SJCRH30 (cell line): ENCODE results near the gene EYA2. TPM values are rescaled to one million over a fixed set of nuclear protein-coding genes. Genes with fewer than 3 reads are reported as not detected.

Experiments used
- DNase-seq, 2 experiments: peaks; one replicate each; pipeline ENCODE4 v3.0.0-alpha.2; 2015 to 2020
- H3K27ac ChIP-seq: fragments of 250-450 bp; sonication (Bioruptor Pico); 2 replicates; pipeline ENCODE4 v1.5.1; 2020; ENCODE audit warnings: mild to moderate bottlenecking, moderate library complexity
- H3K27me3 ChIP-seq: fragments of 250-450 bp; sonication (Bioruptor Pico); 2 replicates; pipeline ENCODE4 v1.5.1; 2020; ENCODE audit warnings: mild to moderate bottlenecking, moderate library complexity
- H3K36me3 ChIP-seq: fragments of 250-450 bp; sonication (Bioruptor Pico); 2 replicates; pipeline ENCODE4 v1.5.1; 2020; ENCODE audit warnings: mild to moderate bottlenecking, moderate library complexity
- H3K4me1 ChIP-seq: fragments of 250-450 bp; sonication (Bioruptor Pico); 2 replicates; pipeline ENCODE4 v1.5.1; 2020; ENCODE audit warnings: mild to moderate bottlenecking, moderate library complexity
- H3K4me3 ChIP-seq: fragments of 250-450 bp; sonication (Bioruptor Pico); 2 replicates; pipeline ENCODE4 v1.5.1; 2020; ENCODE audit warnings: mild to moderate bottlenecking, moderate library complexity
- H3K9me3 ChIP-seq: fragments of 250-450 bp; sonication (Bioruptor Pico); replicated peaks from 2 replicates; pipeline ENCODE4 v1.5.1; 2020; ENCODE audit warnings: mild to moderate bottlenecking, moderate library complexity
- total RNA-seq: library from RNA; depleted of rRNA; stranded (reverse); fragments of >200 nt; shearing (Covaris generic); gene quantifications from 2 replicates; pipeline ENCODE4 v1.2.3, GENCODE V29; 2014

Gene EYA2
- total RNA-seq, 1 experiment from 2014 or later: 63.2 TPM

DNA sequence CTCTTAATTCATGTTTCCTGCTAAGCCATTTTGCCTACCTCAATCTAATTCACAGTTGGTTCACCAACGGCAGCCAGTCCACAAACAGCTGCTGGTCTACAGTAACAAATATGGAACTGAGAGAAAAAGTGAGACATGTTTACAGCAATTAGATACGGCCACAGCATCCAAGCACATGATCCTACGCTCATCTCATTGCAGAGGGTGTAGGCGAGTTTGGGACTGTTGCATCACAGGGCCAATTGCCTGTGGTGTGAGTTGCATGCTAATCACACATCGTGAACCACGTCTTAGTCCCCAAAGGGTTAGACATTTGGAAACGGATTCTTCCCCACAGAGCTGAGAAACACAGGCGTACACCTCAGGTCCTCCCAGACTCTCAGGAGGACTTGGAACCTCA, 166.9 kb downstream of the EYA2 start:
- DNase-seq: peak; percentile 95 to 99
- Histone ChIP-seq H3K27ac (peak overlapping the region; percentile 100), H3K9me3 (no peaks in the 10 kb centered on the region), H3K36me3 (peaks cover 4% of the 10 kb centered on the region), H3K4me1 (peaks cover 38% of the 10 kb centered on the region), H3K27me3 (no peaks in the 10 kb centered on the region), H3K4me3 (peak overlapping the region; percentile 15)

DNA sequence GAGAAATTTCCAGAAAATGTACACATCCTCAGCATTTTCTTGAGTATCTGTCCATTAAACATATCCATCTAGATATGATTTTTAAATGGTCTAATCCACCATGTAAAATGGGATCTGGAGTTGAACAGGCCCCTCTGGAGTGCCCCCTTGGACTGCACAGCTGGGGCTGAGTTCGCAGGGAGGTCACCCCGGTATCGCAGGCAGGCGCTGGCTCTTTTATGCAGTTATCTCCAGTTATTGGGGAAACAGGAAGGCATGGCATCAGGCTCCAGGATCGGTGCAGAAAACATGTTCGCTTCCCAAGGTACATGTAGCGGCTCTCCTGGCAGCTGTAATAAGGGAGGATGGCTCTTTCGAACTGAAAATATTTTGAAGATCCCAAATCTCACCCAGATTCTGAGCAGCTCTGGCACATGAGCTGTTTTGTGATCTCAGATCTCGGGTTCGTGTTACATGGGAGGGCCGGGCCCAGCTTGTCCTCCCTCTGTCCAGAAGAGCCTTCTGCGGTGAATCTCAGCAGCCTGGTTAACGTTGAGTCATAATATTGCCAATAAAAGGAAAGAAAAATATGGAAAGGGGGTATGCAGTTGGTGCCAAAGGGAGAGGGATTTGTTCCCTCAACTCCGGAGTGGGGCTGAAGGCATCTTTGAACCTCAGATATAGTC, 167.7 kb downstream of the EYA2 start:
- H3K4me1 ChIP-seq: peaks cover 45% of the 10 kb centered on the region
- H3K27ac ChIP-seq: peak overlapping the region; percentile 100
- no peaks in the 10 kb centered on the region for H3K9me3 ChIP-seq
- DNase-seq: peak; percentile 92 to 94
- H3K27me3 ChIP-seq: no peaks in the 10 kb centered on the region
- H3K4me3 ChIP-seq: peak overlapping the region; percentile 15
- peaks cover 4% of the 10 kb centered on the region for H3K36me3 ChIP-seq

DNA sequence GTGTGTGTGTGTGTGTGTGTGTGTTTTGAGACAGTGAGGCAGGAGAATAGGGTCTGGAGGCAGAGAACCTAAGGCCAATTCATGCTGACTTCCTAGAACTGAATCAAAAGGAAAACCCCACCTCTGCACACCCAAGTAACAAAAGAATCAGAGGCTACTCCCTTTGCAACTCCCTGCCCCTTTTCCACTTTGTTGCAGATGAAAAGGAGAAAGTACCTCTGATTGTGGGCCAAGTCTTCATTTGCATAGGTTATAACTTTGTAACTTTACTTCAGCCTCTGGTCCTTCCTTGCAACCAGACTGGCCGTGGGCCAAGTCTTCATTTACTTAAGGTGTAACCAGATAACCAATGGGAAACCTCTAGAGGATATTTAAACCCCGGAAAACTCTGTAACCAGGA, 168.8 kb downstream of the EYA2 start:
- peaks cover 9% of the 10 kb centered on the region for H3K9me3 ChIP-seq
- peak; percentile 33 to 63 for DNase-seq
- H3K36me3 ChIP-seq: peaks cover 9% of the 10 kb centered on the region
- peaks cover 48% of the 10 kb centered on the region for H3K4me1 ChIP-seq
- H3K27me3 ChIP-seq: no peaks in the 10 kb centered on the region
- no peak overlapping the region for H3K4me3 ChIP-seq
- H3K27ac ChIP-seq: peak overlapping the region; percentile 100

DNA sequence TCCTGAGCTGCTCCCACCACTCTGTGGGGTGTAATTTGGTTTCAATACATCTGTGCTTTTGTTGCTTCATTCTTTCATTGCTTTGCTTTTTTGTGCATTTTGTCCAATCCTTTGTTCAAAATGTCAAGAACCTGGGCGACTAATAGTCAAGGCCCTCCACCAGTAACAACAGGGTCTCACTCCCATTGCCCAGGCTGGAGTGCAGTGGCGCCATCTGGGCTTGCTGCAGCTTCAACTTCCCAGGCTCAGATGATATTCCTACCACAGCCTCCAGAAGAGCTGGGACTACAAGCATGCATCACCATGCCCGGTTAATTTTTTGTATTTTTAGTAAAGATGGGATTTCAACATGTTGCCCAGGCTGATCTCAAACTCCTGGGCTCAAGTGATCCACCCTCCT, 169.2 kb downstream of the EYA2 start:
- H3K27ac ChIP-seq: no peak overlapping the region; the same call in 1 of the 2 replicates
- no peak for DNase-seq
- peaks cover 48% of the 10 kb centered on the region for H3K4me1 ChIP-seq
- peaks cover 13% of the 10 kb centered on the region for H3K9me3 ChIP-seq
- no peak overlapping the region for H3K4me3 ChIP-seq
- peaks cover 12% of the 10 kb centered on the region for H3K36me3 ChIP-seq
- no peaks in the 10 kb centered on the region for H3K27me3 ChIP-seq

DNA sequence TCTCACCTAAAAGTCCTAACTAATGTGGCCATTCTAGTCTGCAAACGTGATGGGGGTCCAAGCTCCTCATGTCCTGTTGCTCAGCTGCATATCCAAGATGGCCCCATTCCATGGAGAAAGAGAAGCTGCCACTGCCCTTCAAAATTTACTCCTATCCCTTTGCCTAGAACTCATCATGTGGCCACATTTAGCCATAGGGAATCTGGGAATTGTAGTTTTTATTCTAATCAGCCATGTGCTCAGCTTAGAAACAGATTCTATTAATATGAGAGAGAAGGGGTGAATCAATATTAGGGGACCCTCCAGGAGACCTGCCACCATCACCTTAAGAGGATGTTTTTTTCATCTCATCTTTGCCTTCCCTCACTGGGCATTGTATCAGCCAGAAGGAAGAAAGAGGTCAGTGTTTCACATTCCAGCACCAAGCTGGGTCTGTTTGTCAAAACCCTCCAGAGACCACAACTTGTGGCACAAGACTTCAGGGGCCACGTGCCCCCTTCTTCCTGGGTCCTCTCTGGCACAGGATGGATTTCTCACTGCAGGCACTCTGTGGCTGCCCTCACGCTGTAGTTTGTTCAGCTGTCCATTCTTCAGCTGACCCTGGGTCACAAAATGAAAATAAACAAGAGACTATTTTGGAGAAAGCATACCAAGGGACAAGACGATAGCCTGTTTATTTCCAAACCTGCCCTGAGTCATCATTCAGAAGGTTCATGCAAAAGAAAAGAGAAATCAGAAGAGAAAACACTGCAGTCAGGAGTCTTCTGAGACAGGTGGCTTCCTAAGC, 172.0 kb downstream of the EYA2 start:
- H3K36me3 ChIP-seq: peaks cover 13% of the 10 kb centered on the region
- H3K4me3 ChIP-seq: no peak overlapping the region
- DNase-seq: peak; percentile 97 to 98
- H3K27ac ChIP-seq: peak overlapping the region; percentile 67
- H3K4me1 ChIP-seq: peaks cover 41% of the 10 kb centered on the region
- no peaks in the 10 kb centered on the region for H3K27me3 ChIP-seq
- peaks cover 15% of the 10 kb centered on the region for H3K9me3 ChIP-seq

DNA sequence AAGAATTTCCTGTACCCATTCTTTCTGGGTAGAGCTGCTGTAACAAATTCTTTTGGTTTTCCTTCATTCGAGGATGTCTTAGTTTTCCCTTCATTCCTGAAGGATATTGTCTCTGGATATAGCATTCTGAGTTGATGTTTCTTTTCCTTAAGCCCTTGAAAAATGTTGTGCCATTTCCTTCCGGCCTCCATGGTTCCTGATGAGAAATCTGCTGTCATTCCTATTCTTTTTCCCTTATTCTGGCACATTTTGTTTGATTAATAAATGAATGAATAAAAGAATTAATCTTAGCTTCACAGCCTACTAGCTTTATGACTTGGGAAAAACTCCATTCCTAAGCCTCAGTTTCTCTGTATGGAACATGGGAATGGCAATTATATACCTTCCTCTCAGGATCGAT, 173.1 kb downstream of the EYA2 start:
- H3K4me3 ChIP-seq: no peak overlapping the region
- H3K36me3 ChIP-seq: peaks cover 24% of the 10 kb centered on the region
- peaks cover 30% of the 10 kb centered on the region for H3K4me1 ChIP-seq
- H3K9me3 ChIP-seq: peaks cover 15% of the 10 kb centered on the region
- DNase-seq: peak in 1 of 2 experiments; percentile 43
- no peaks in the 10 kb centered on the region for H3K27me3 ChIP-seq
- H3K27ac ChIP-seq: peak overlapping the region; percentile 67; the same call in 1 of the 2 replicates

DNA sequence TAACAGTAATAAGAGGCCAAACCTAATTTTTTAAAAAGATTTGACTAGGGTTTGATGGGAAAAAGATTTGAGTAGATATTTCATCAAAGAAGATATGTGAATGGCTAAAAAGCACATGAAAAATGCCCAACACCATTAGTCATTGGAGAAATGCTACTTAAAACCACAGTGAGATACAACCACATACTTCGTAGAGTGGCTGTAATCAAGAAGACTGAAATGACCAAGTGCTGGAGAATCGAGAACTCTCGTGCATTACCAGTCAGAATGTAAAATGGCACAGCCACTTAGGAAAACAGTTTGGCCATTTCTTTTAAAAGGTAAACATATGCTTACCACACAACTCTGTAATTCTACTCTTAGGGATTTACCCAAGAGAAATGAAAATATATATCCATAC, 175.5 kb downstream of the EYA2 start:
- DNase-seq: peak in 1 of 2 experiments; percentile 25
- peaks cover 15% of the 10 kb centered on the region for H3K9me3 ChIP-seq
- H3K27ac ChIP-seq: no peak overlapping the region
- H3K27me3 ChIP-seq: no peaks in the 10 kb centered on the region
- peaks cover 18% of the 10 kb centered on the region for H3K4me1 ChIP-seq
- no peak overlapping the region for H3K4me3 ChIP-seq
- peaks cover 37% of the 10 kb centered on the region for H3K36me3 ChIP-seq

DNA sequence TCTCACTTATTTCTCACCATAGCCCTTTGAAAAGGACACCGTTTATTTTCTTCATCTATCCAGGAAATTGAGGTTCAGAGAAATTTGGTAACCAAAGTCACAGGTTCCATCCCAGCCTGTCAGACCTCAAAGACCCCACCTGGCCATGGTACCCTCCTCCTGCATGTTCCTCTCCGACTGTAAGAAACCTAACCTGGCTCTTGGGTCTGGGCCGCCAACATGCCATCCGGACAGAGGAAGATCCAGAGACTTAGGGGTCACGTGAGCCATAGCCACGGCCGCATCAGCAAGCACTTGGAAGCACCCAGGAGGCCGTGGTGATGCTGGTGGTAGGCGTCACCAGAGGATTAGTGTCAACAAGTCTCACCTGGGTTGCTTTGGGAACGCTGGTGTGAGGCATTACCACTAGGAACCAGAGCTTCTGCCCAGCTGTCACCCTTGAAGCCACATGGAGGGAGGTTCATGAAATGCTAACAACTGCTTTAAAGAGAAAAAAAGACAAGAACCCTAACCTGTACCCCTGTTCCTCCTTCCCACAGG, 177.1 kb downstream of the EYA2 start:
- Histone ChIP-seq H3K4me1 (peaks cover 8% of the 10 kb centered on the region), H3K4me3 (no peak overlapping the region), H3K9me3 (peaks cover 24% of the 10 kb centered on the region), H3K27me3 (no peaks in the 10 kb centered on the region), H3K36me3 (peaks cover 51% of the 10 kb centered on the region), H3K27ac (no peak overlapping the region)
- DNase-seq: no peak

DNA sequence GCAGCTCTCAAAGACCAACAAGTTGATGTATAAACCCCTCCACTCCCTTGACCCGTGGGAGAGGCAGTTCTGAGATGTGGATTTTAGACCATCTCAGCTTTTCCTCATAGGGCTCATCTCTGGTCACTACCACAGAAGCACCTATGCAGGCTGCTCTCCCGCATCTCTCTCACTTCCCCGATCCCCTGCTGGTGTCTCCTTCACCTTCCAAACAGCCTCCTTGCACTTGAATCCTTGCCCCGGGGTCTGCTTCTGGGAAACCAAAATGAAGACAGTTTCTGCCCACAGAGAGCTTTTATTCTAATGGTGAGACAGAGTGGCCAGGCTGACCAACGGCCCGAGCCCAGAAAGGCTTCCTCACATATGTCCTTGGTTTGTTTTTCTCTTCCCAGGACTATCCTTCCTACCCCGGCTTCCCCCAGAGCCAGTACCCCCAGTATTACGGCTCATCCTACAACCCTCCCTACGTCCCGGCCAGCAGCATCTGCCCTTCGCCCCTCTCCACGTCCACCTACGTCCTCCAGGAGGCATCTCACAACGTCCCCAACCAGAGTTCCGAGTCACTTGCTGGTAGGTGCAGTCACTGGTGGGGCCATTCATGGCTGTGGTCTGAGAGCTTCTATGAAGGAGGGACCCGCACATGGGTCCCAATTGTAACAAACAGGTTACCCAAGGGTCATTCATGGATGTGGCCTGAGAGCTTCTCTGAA, 179.3 kb downstream of the EYA2 start:
- H3K27me3 ChIP-seq: no peaks in the 10 kb centered on the region
- no peaks in the 10 kb centered on the region for H3K4me1 ChIP-seq
- no peak overlapping the region for H3K4me3 ChIP-seq
- peaks cover 10% of the 10 kb centered on the region for H3K9me3 ChIP-seq
- no peak for DNase-seq
- peaks cover 55% of the 10 kb centered on the region for H3K36me3 ChIP-seq
- H3K27ac ChIP-seq: no peak overlapping the region

DNA sequence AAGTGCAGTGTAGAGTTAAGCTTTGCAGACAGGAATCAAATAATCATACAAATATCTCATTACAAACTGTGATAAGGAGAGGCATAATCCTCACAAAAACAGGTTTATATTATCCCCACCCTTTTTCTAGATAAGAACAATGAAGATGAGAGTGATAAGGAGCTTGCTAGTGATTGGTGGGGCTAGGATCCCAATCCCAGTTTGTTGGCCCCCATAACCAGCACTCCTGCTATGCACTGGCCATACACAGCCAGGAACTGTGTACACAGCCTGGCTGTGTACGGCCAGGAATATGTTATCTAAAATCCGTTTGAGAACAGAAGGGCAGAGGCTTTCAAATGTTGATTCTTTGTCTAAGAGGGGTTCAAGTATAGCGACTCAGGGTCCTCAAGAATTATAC, 180.6 kb downstream of the EYA2 start:
- Histone ChIP-seq H3K27me3 (no peaks in the 10 kb centered on the region), H3K4me1 (no peaks in the 10 kb centered on the region), H3K36me3 (peaks cover 61% of the 10 kb centered on the region), H3K27ac (no peak overlapping the region), H3K9me3 (peaks cover 9% of the 10 kb centered on the region), H3K4me3 (no peak overlapping the region)
- DNase-seq: no peak

DNA sequence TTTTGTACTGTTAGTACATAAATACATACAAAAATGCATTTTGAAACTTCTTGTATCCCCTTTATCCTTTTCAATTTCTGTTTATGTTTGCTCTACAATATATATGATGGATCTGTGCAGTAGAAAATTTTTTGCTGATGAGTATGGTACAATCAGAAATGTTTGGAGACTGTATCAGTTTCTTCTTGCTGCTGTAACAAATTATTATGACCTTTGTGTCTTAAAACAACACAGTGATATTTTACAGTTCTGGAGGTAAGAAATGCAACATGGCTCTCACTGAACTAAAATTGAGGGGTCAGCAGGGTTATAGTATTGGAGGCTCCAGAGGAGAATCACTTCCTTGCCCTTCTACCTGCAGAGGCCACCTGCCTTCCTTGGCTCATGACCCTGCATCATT, 184.4 kb downstream of the EYA2 start:
- no peaks in the 10 kb centered on the region for H3K27me3 ChIP-seq
- no peak for DNase-seq
- H3K4me1 ChIP-seq: peaks cover 6% of the 10 kb centered on the region
- H3K9me3 ChIP-seq: peaks cover 9% of the 10 kb centered on the region
- H3K36me3 ChIP-seq: peaks cover 43% of the 10 kb centered on the region
- H3K4me3 ChIP-seq: no peak overlapping the region
- no peak overlapping the region for H3K27ac ChIP-seq

DNA sequence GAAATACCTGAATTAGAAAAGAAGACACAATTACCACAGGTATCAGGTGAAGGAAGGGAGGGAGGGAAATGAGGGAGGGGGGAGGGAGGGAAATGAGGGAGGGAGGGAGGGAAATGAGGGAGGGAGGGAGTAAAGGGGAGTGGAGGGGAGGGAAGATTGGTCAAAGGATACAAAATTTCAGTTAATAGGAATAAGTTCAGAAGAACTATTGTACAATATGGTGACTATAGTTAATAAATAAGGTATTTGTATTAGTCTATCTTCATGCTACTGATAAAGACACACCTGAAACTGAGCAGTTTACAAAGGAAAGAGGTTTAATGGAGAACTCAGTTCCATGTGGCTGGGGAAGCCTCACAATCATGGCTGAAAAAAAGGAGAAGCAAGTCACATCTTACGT, 185.7 kb downstream of the EYA2 start:
- Histone ChIP-seq H3K36me3 (peaks cover 34% of the 10 kb centered on the region), H3K27me3 (no peaks in the 10 kb centered on the region), H3K9me3 (peaks cover 9% of the 10 kb centered on the region), H3K4me1 (peaks cover 10% of the 10 kb centered on the region), H3K4me3 (no peak overlapping the region), H3K27ac (no peak overlapping the region)
- DNase-seq: no peak

DNA sequence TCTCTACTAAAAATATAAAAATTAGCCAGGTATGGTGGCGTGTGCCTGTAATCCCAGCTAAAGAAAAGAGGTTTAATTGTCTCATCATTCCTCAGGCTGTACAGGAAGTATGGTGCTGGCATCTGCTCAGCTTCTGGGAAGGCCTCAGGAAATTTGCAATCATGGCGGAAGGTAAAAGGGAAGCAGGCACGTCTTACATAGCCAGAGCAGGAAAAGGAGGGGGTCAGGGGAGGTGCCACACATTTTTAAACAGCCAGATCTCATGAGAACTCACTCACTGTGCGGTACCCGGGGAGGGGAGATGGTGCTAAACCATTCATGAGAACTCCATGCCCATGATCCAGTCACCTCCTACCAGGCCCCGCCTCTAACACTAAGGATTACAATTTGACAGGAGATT, 191.7 kb downstream of the EYA2 start:
- Histone ChIP-seq H3K27me3 (no peaks in the 10 kb centered on the region), H3K36me3 (no peaks in the 10 kb centered on the region; the same call in 1 of the 2 replicates), H3K4me1 (peaks cover 10% of the 10 kb centered on the region), H3K4me3 (no peak overlapping the region), H3K27ac (no peak overlapping the region), H3K9me3 (no peaks in the 10 kb centered on the region)
- no peak for DNase-seq

DNA sequence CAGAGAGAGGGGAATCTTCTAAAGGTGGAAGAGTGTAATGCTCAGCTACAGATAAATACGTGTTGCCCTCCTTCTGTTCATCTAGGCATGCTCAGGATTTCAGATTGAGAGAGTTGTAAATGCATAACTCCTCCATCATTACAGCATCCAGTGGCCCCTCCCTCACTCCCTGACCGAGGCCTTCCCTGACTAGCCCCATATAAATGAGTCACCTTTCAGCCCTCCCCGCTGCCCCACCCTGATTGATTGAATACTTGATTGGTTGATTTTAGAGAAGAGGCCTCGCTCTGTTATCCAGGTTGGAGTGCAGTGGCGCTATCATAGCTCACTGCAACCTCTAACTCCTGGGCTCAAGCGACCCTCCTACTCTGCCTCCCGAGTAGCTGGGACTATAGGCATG, 193.7 kb downstream of the EYA2 start:
- DNase-seq: no peak
- no peaks in the 10 kb centered on the region for H3K27me3 ChIP-seq

DNA sequence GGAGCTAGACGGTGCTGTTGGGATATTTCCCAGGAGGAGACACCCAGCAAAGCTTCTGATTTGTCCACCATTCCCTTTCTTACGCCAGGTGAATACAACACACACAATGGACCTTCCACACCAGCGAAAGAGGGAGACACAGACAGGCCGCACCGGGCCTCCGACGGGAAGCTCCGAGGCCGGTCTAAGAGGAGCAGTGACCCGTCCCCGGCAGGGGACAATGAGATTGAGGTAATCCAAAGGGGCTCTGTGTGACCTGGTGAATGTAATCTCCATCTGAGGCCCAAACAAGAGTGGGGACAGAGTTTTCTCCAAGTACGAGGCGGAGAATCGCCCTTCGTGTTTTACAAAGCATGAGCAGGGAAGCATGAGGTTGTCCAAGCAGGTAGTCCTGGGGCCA, 194.5 kb downstream of the EYA2 start:
- no peak for DNase-seq
- Histone ChIP-seq H3K9me3 (no peaks in the 10 kb centered on the region), H3K27me3 (no peaks in the 10 kb centered on the region), H3K27ac (no peak overlapping the region), H3K4me1 (peaks cover 2% of the 10 kb centered on the region; the same call in 1 of the 2 replicates), H3K4me3 (no peak overlapping the region), H3K36me3 (peaks cover 8% of the 10 kb centered on the region)

More for the DNA sequence above, 193.7 kb downstream of the EYA2 start:
- Histone ChIP-seq H3K36me3 (peaks cover 5% of the 10 kb centered on the region; the same call in 1 of the 2 replicates), H3K4me1 (peaks cover 10% of the 10 kb centered on the region), H3K27ac (no peak overlapping the region), H3K9me3 (no peaks in the 10 kb centered on the region), H3K4me3 (no peak overlapping the region)
